SK-N-SH (cell line): ENCODE data around the gene APOL2. TPM values are rescaled to one million over a fixed set of nuclear protein-coding genes. Genes with fewer than 3 reads are reported as not detected.

Experiments
- CTCF ChIA-PET: fragments of 300-600, 350-600 bp; formaldehyde crosslinking; extraction: SDS; loops from one replicate; lab custom pipeline; 2021; lab: Yijun Ruan, JAX
- POLR2A ChIA-PET: fragments of 350-600 bp; sonication (Branson Sonifier 250); formaldehyde crosslinking; extraction: SDS; loops from one replicate; lab custom pipeline; 2020; ENCODE audit warnings: antibody characterized with exemption, inconsistent platforms; lab: Yijun Ruan, JAX
- DNase-seq: peaks from one replicate; pipeline ENCODE4 v3.0.0; 2012
- H2AFZ ChIP-seq: fragments of 200-600 bp; sonication (generic); 2 replicates; pipeline ENCODE4 v1.8.1; 2016; ENCODE audit warnings: antibody characterized with exemption, mild to moderate bottlenecking, low read depth
- H3F3A ChIP-seq: fragments of 200-600 bp; sonication (generic); replicated peaks from 2 replicates; pipeline ENCODE3; 2016; ENCODE audit warnings: antibody characterized with exemption, mild to moderate bottlenecking; ENCODE audit not compliant: insufficient read depth
- H3K27ac ChIP-seq, 2 experiments: fragments of 200-500 bp in 1 of 2; fragments of 200-600 bp in 1 of 2; sonication (Bioruptor generic) in 1 of 2; sonication (generic), shearing (Covaris generic) in 1 of 2; 2 replicates each; pipeline versions ENCODE4 v1.5.1 to v1.6.1; 2014 to 2016; ENCODE audit warnings: low read depth in 2 of 2, inconsistent platforms in 1 of 2, low read length in 1 of 2, mild to moderate bottlenecking in 1 of 2, mixed read lengths in 1 of 2
- H3K27me3 ChIP-seq: fragments of 200-600 bp; sonication (generic), shearing (Covaris generic); 2 replicates; pipeline ENCODE4 v1.6.1; 2016; ENCODE audit warnings: mixed run types; ENCODE audit not compliant: insufficient read depth
- H3K36me3 ChIP-seq, 2 experiments: fragments of 200-500 bp in 1 of 2; fragments of 200-600 bp in 1 of 2; sonication (Bioruptor generic) in 1 of 2; sonication (generic) in 1 of 2; replicated peaks in 1 of 2; 2 replicates each; pipeline versions ENCODE3 to v1.5.1; 2014 to 2016; ENCODE audit warnings: low read length in 1 of 2, mild to moderate bottlenecking in 1 of 2; ENCODE audit not compliant: insufficient read depth in 2 of 2, control insufficient read depth in 1 of 2
- H3K4me1 ChIP-seq, 2 experiments: fragments of 200-500 bp in 1 of 2; fragments of 200-600 bp in 1 of 2; sonication (Bioruptor generic) in 1 of 2; sonication (generic), shearing (Covaris generic) in 1 of 2; 2 replicates each; pipeline versions ENCODE4 v1.5.1 to v1.6.1; 2014 to 2016; ENCODE audit warnings: low read depth in 1 of 2, low read length in 1 of 2, mixed run types in 1 of 2; ENCODE audit not compliant: insufficient read depth in 2 of 2, control insufficient read depth in 1 of 2
- H3K4me2 ChIP-seq: fragments of 200-600 bp; sonication (generic), shearing (Covaris generic); 2 replicates; pipeline ENCODE4 v1.6.1; 2017; ENCODE audit warnings: mixed run types
- H3K4me3 ChIP-seq, 2 experiments: fragments of 200-500 bp in 1 of 2; fragments of 200-600 bp in 1 of 2; sonication (Bioruptor generic) in 1 of 2; sonication (generic), shearing (Covaris generic) in 1 of 2; 2 replicates each; pipeline versions ENCODE4 v1.5.1 to v1.8.1; 2014 to 2016; ENCODE audit warnings: low read depth in 2 of 2, inconsistent platforms in 1 of 2, low read length in 1 of 2, mild to moderate bottlenecking in 1 of 2, mixed read lengths in 1 of 2, moderate library complexity in 1 of 2
- H3K79me2 ChIP-seq: fragments of 200-600 bp; sonication (generic); 2 replicates; pipeline ENCODE4 v1.8.1; 2017; ENCODE audit warnings: mild to moderate bottlenecking; ENCODE audit not compliant: insufficient read depth
- H3K9ac ChIP-seq: fragments of 200-600 bp; sonication (generic); 2 replicates; pipeline ENCODE4 v1.6.1; 2017; ENCODE audit warnings: mixed run types
- H3K9me2 ChIP-seq: fragments of 200-600 bp; sonication (generic); 2 replicates; pipeline ENCODE4 v1.6.1; 2017; ENCODE audit warnings: mixed run types
- H3K9me3 ChIP-seq: fragments of 200-600 bp; sonication (generic); 2 replicates; pipeline ENCODE4 v1.6.1; 2017; ENCODE audit warnings: mixed run types, mild to moderate bottlenecking, moderate library complexity
- H4K20me1 ChIP-seq: fragments of 200-600 bp; sonication (generic); 2 replicates; pipeline ENCODE4 v1.6.1; 2017; ENCODE audit warnings: mild to moderate bottlenecking, mixed run types; ENCODE audit not compliant: insufficient read depth
- CHD2 ChIP-seq: fragments of 150-350 bp; IDR thresholded peaks from 2 replicates; pipeline ENCODE4 v1.6.1; 2018; ENCODE audit warnings: low read length; ENCODE audit not compliant: partially characterized antibody
- CTCF ChIP-seq: fragments of 200-600 bp; sonication (generic); IDR thresholded peaks from 2 replicates; pipeline ENCODE4 v1.6.1; 2017; ENCODE audit warnings: antibody characterized with exemption, mild to moderate bottlenecking, moderate library complexity
- FOXJ3 ChIP-seq: sonication (generic); formaldehyde crosslinking; IDR thresholded peaks from 2 replicates; pipeline ENCODE4 v1.5.1; 2020; ENCODE audit warnings: mild to moderate bottlenecking, missing genetic modification reagents
- FOXM1 ChIP-seq: IDR thresholded peaks from 2 replicates; pipeline ENCODE4 v1.4.0; 2012; ENCODE audit warnings: low read depth, mild to moderate bottlenecking
- MEF2A ChIP-seq: IDR thresholded peaks from 2 replicates; pipeline ENCODE4 v1.4.0; 2012; ENCODE audit warnings: low read depth, borderline replicate concordance
- SIN3A ChIP-seq: IDR thresholded peaks from 2 replicates; pipeline ENCODE4 v1.6.1; 2012; ENCODE audit warnings: low read depth, mild to moderate bottlenecking, low read length, moderate library complexity, borderline replicate concordance
- TEAD4 ChIP-seq: IDR thresholded peaks from 2 replicates; pipeline ENCODE4 v1.4.0; 2012; ENCODE audit warnings: mild to moderate bottlenecking, borderline replicate concordance; ENCODE audit not compliant: insufficient read depth
- WGBS: methylation state at CpG from one replicate; pipeline ENCODE4 v1.1.6; 2017; ENCODE audit warnings: low lambda C conversion rate; 5-methylcytosine and 5-hydroxymethylcytosine counted together
- polyA plus RNA-seq, 3 experiments: library from polyadenylated mRNA; depleted of rRNA; stranded (reverse); fragments of >200 nt; gene quantifications; 2 replicates each; pipeline ENCODE4 v1.2.3, GENCODE V29; 2012

APOL2 gene
- polyA plus RNA-seq, 1 of the 3 experiments (the other 2 are of a cell fraction) = 8.3 TPM

GRCh38 chr22:36185828-36186624 lies 53.3 kb downstream of the APOL2 start:
- Histone ChIP-seq H4K20me1 (no peaks in the 10 kb centered on the region), H3K4me1 (peaks cover 0 to 3% of the 10 kb centered on the region in 2 experiments; a peak in 1 of 4 replicates), H3K4me2 (no peak overlapping the region), H3K9me2 (no peaks in the 10 kb centered on the region), H2AFZ (no peak overlapping the region), H3K4me3 (no peak overlapping the region), H3K79me2 (no peaks in the 10 kb centered on the region), H3K36me3 (no peaks in the 10 kb centered on the region), H3K9ac (no peak overlapping the region), H3F3A (no peaks in the 10 kb centered on the region)
- WGBS = 83% methylated on average over 14 of the region's 14 CpGs
- ChIA-PET POLR2A (no interaction called here), CTCF (interaction anchor here (0.9 to 2.4 kb wide), 7 partner anchors 10 to 116 kb away, joined by 3 to 9 read pairs (median 3); partner anchors contain the start of genes APOL1 and APOL2)
- DNase-seq = no peak
- TF ChIP-seq MEF2A = no peak
- TF ChIP-seq, all 33 proteins: peak for 0
- Histone ChIP-seq H3K27ac (no peak overlapping the region), H3K9me3 (no peaks in the 10 kb centered on the region), H3K27me3 (no peaks in the 10 kb centered on the region; the same call in 1 of the 2 replicates)

- Histone ChIP-seq H4K20me1 (no peaks in the 10 kb centered on the region), H3K36me3 (no peaks in the 10 kb centered on the region), H3K4me1 (peaks cover 0 to 3% of the 10 kb centered on the region in 2 experiments; a peak in 1 of 4 replicates), H3K9ac (no peak overlapping the region), H3F3A (no peaks in the 10 kb centered on the region), H3K4me2 (no peak overlapping the region), H2AFZ (no peak overlapping the region), H3K9me3 (no peaks in the 10 kb centered on the region), H3K79me2 (no peaks in the 10 kb centered on the region), H3K27ac (no peak overlapping the region), H3K4me3 (no peak overlapping the region), H3K9me2 (no peaks in the 10 kb centered on the region), H3K27me3 (no peaks in the 10 kb centered on the region; the same call in 1 of the 2 replicates)
- POLR2A ChIA-PET = no interaction called here
- 82% methylated on average over 10 of the region's 10 CpGs for WGBS
- DNase-seq = no peak
- CTCF ChIA-PET = interaction anchor here (1.1 to 1.5 kb wide), 3 partner anchors 8 to 93 kb away, joined by 3 to 4 read pairs (median 3); no protein-coding TSS in a partner anchor
- TF ChIP-seq FOXM1 (no peak), TEAD4 (no peak), CTCF (no peak), CHD2 (no peak), FOXJ3 (CRISPR knock-in tag) (no peak)
Observed at GRCh38 chr22:36184433-36185025, 54.8 kb downstream of the APOL2 start.

- no peak overlapping the region for H3K4me2 ChIP-seq
Observed at GRCh38 chr22:36183446-36183845, 55.9 kb downstream of the APOL2 start.

More at GRCh38 chr22:36183446-36183845, 55.9 kb downstream of the APOL2 start:
- ChIA-PET CTCF (interaction anchor here (0.6 to 3.0 kb wide), 8 partner anchors 8 to 103 kb away, joined by 3 to 10 read pairs (median 4); partner anchors contain the start of genes APOL2 and APOL4), POLR2A (no interaction called here)
- WGBS = 66% methylated on average over 5 of the region's 7 CpGs
- Histone ChIP-seq H3K27ac (no peak overlapping the region), H3K4me3 (no peak overlapping the region), H3K9ac (no peak overlapping the region), H3K9me2 (no peaks in the 10 kb centered on the region), H3K36me3 (no peaks in the 10 kb centered on the region), H3K9me3 (no peaks in the 10 kb centered on the region), H3K4me1 (peaks cover 0 to 3% of the 10 kb centered on the region in 2 experiments; a peak in 1 of 4 replicates), H3F3A (no peaks in the 10 kb centered on the region), H4K20me1 (no peaks in the 10 kb centered on the region), H3K79me2 (no peaks in the 10 kb centered on the region), H3K27me3 (no peaks in the 10 kb centered on the region), H2AFZ (no peak overlapping the region)
- no peak for DNase-seq
- no peak for TF ChIP-seq SIN3A
